HL-60/S4 (cell line): Measurements from ENCODE around the gene KCTD3.

Experiments
- in situ Hi-C: fragments of 300-500 bp; cut with MboI; formaldehyde crosslinking; loops from 2 replicates; pipeline ENCODE4 v1.14.3; 2022; ENCODE audit warnings: low sequenced_read_pairs

KCTD3 gene

GRCh38 chr1:215648957-215649356 lies 81.9 kb downstream of the KCTD3 start:
- in situ Hi-C loops: no loop called here

GRCh38 chr1:215650446-215651149 lies 83.5 kb downstream of the KCTD3 start:
- in situ Hi-C loops: no loop called here

- in situ Hi-C loops: no loop called here
These were observed 84.8 kb downstream of the KCTD3 start for GRCh38 chr1:215651867-215652266.

GRCh38 chr1:215652371-215652770 lies 85.3 kb downstream of the KCTD3 start:
- in situ Hi-C loops: no loop called here

- in situ Hi-C loops: no loop called here
These were observed 89.9 kb downstream of the KCTD3 start for GRCh38 chr1:215657047-215657446.

GRCh38 chr1:215660259-215660658 lies 93.2 kb downstream of the KCTD3 start:
- in situ Hi-C loops: no loop called here

GRCh38 chr1:215661033-215661432 lies 93.9 kb downstream of the KCTD3 start:
- in situ Hi-C loops: no loop called here

- in situ Hi-C loops: no loop called here
These were observed 98.1 kb downstream of the KCTD3 start for GRCh38 chr1:215665215-215665614.

GRCh38 chr1:215667761-215668160 lies 100.7 kb downstream of the KCTD3 start:
- in situ Hi-C loops: no loop called here

- in situ Hi-C loops: no loop called here
These were observed 102.8 kb downstream of the KCTD3 start for GRCh38 chr1:215669806-215670491.
